ENCODE data around the gene LKAAEAR1. TPM values are rescaled to one million over a fixed set of nuclear protein-coding genes. Genes with fewer than 3 reads are reported as not detected.

The LKAAEAR1 gene
- total and polyA plus RNA-seq, 2 of the 13 experiments (the other 11 are each of a cell fraction or from before 2014, with no cell fraction given) = not detected

- TF ChIP-seq ZNF609 (CRISPR knock-in tag; IDR thresholded peaks at IDR 0.05; ENCODE audit: borderline replicate concordance) = peak; percentile 75; the same call in 1 of the 2 replicates
- 0 out of 2 replicates have a peak, but pooled peaks have one; percentile 54 for TF ChIP-seq EEA1 (CRISPR knock-in tag; IDR thresholded peaks at IDR 0.05; ENCODE audit: borderline replicate concordance)
- TF ChIP-seq SKI (IDR thresholded peaks at IDR 0.05; ENCODE audit: partially characterized antibody) = no peak
- TF ChIP-seq SOX13 (IDR thresholded peaks at IDR 0.05) = peak; percentile 19; the same call in 1 of the 2 replicates
- TF ChIP-seq SOX13 (CRISPR knock-in tag; conservative IDR thresholded peaks at IDR 0.05 in 1 of 2, IDR thresholded peaks at IDR 0.05 in 1 of 2) = peak in 1 of 2 experiments; percentile 72; a peak in 1 of 4 replicates
- 0 out of 2 replicates have a peak, but pooled peaks have one; percentile 46 for TF ChIP-seq ZNF512B (CRISPR knock-in tag; IDR thresholded peaks at IDR 0.05; ENCODE audit: borderline replicate concordance)
- no peak for TF ChIP-seq PRMT3 (CRISPR knock-in tag; IDR thresholded peaks at IDR 0.05; ENCODE audit: borderline replicate concordance, low read depth)
- no peak; the same call in 1 of the 2 replicates for TF ChIP-seq ZSCAN9 (CRISPR knock-in tag; IDR thresholded peaks at IDR 0.05; ENCODE audit: borderline replicate concordance)
- peak; percentile 86 for TF ChIP-seq TBX2 (CRISPR knock-in tag; IDR thresholded peaks at IDR 0.05; ENCODE audit: borderline replicate concordance)
- TF ChIP-seq HMGXB4 (CRISPR knock-in tag; IDR thresholded peaks at IDR 0.05; ENCODE audit: borderline replicate concordance in 1 of 2, low read depth in 1 of 2) = peak; percentile 77 to 80; a peak in 2 of 4 replicates
- peak; percentile 84 for TF ChIP-seq CEBPG (CRISPR knock-in tag; IDR thresholded peaks at IDR 0.05)
- TF ChIP-seq ZGPAT (CRISPR knock-in tag; IDR thresholded peaks at IDR 0.05) = peak; percentile 89; the same call in 1 of the 2 replicates
- TF ChIP-seq HMGA1 (CRISPR knock-in tag; conservative IDR thresholded peaks at IDR 0.05) = no peak
- no peak; the same call in 1 of the 2 replicates for TF ChIP-seq ZSCAN29 (CRISPR knock-in tag; conservative IDR thresholded peaks at IDR 0.05)
- no peak for TF ChIP-seq ADNP (CRISPR knock-in tag; IDR thresholded peaks at IDR 0.05)
- no peak for TF ChIP-seq GABPA (IDR thresholded peaks at IDR 0.05; ENCODE audit: low read depth, low read length)
- peak; percentile 32; the same call in 1 of the 2 replicates for TF ChIP-seq GABPA (CRISPR knock-in tag; IDR thresholded peaks at IDR 0.05; ENCODE audit: low read depth)
- TF ChIP-seq ZNF839 (CRISPR knock-in tag; IDR thresholded peaks at IDR 0.05; ENCODE audit: borderline replicate concordance) = peak; percentile 73; the same call in 1 of the 2 replicates
- peak; percentile 77; the same call in 1 of the 2 replicates for TF ChIP-seq ZNF780A (CRISPR knock-in tag; IDR thresholded peaks at IDR 0.05)
Observed at GRCh38 chr20:64035933-64036345, 48.3 kb downstream of the LKAAEAR1 start, which contains the start of gene C20orf204 (continued).

All from HepG2 (cell line).